GM23338 (cell line): ENCODE results near the gene SNURF.
A peak's percentile ranks its signal among the peaks of the same experiment; 100 is the strongest.

Experiments used
- CREB1 ChIP-seq: fragments of 250-450 bp; sonication (Bioruptor Pico); IDR thresholded peaks from 2 replicates; pipeline ENCODE4 v1.5.0; 2020; ENCODE audit warnings: low read depth, mild to moderate bottlenecking, moderate library complexity
- EZH2 ChIP-seq: fragments of 200-600 bp; sonication (generic); IDR thresholded peaks from one replicate; pipeline ENCODE4 v1.8.0; 2017; ENCODE audit warnings: antibody characterized with exemption, mild to moderate bottlenecking, low read depth; ENCODE audit not compliant: unreplicated experiment
- EZH2phosphoT487 ChIP-seq: fragments of 200-600 bp; sonication (generic); IDR thresholded peaks from one replicate; pipeline ENCODE4 v1.8.1; 2018; ENCODE audit warnings: antibody characterized with exemption; ENCODE audit not compliant: unreplicated experiment
- JUNB ChIP-seq: IDR thresholded peaks from one replicate; pipeline ENCODE4 v1.6.1; 2016; ENCODE audit warnings: antibody characterized with exemption; ENCODE audit not compliant: unreplicated experiment
- NANOG ChIP-seq: IDR thresholded peaks from 2 replicates; pipeline ENCODE4 v1.6.1; 2016; ENCODE audit warnings: antibody characterized with exemption, borderline replicate concordance
- POLR2AphosphoS5 ChIP-seq: IDR thresholded peaks from 2 replicates; pipeline ENCODE4 v1.6.1; 2016; ENCODE audit warnings: antibody characterized with exemption, low read depth
- STAT1 ChIP-seq: IDR thresholded peaks from one replicate; pipeline ENCODE4 v1.6.1; 2016; ENCODE audit warnings: antibody characterized with exemption; ENCODE audit not compliant: unreplicated experiment
- ZNF114 ChIP-seq: fragments of 250-450 bp; sonication (Bioruptor Pico); IDR thresholded peaks from 2 replicates; pipeline ENCODE4 v1.5.0; 2020; ENCODE audit warnings: mild to moderate bottlenecking, moderate library complexity
- ZNF331 ChIP-seq: fragments of 250-450 bp; sonication (Bioruptor Pico); IDR thresholded peaks from 2 replicates; pipeline ENCODE4 v1.5.0; 2020; ENCODE audit warnings: low read depth, mild to moderate bottlenecking, moderate library complexity
- TF ChIP-seq, protein P1 (sequence below), 2 experiments: fragments of 200-600 bp in 1 of 2; sonication (generic) in 1 of 2; conservative IDR thresholded peaks; 2 replicates each; pipeline versions ENCODE4 v1.5.1 to v1.6.1; 2016 to 2017; ENCODE audit warnings: antibody characterized with exemption in 2 of 2, low read depth in 2 of 2, mild to moderate bottlenecking in 2 of 2, moderate library complexity in 1 of 2
- TF ChIP-seq, protein P2 (sequence below): IDR thresholded peaks from one replicate; pipeline ENCODE4 v1.6.1; 2018; ENCODE audit warnings: antibody characterized with exemption; ENCODE audit not compliant: unreplicated experiment
- TF ChIP-seq, protein P3 (sequence below): IDR thresholded peaks from 2 replicates; pipeline ENCODE4 v1.6.1; 2016; ENCODE audit warnings: antibody characterized with exemption

GRCh38 chr15:24954783-24955530, at the start of gene SNURF, which contains the start of gene SNRPN:
- TF ChIP-seq ZNF331 (CRISPR knock-in tag) (no peak), POLR2AphosphoS5 (peak; percentile 88), EZH2 (no peak), JUNB (no peak), EZH2phosphoT487 (no peak), STAT1 (no peak), ZNF114 (CRISPR knock-in tag) (no peak), CREB1 (CRISPR knock-in tag) (0 out of 2 replicates have a peak, but pooled peaks have one; percentile 30), NANOG (no peak)
- TF ChIP-seq, protein P1, sequence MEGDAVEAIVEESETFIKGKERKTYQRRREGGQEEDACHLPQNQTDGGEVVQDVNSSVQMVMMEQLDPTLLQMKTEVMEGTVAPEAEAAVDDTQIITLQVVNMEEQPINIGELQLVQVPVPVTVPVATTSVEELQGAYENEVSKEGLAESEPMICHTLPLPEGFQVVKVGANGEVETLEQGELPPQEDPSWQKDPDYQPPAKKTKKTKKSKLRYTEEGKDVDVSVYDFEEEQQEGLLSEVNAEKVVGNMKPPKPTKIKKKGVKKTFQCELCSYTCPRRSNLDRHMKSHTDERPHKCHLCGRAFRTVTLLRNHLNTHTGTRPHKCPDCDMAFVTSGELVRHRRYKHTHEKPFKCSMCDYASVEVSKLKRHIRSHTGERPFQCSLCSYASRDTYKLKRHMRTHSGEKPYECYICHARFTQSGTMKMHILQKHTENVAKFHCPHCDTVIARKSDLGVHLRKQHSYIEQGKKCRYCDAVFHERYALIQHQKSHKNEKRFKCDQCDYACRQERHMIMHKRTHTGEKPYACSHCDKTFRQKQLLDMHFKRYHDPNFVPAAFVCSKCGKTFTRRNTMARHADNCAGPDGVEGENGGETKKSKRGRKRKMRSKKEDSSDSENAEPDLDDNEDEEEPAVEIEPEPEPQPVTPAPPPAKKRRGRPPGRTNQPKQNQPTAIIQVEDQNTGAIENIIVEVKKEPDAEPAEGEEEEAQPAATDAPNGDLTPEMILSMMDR (conservative IDR thresholded peaks at IDR 0.05; ENCODE audit: low read depth in 2 of 2), result no peak
- TF ChIP-seq, protein P2, sequence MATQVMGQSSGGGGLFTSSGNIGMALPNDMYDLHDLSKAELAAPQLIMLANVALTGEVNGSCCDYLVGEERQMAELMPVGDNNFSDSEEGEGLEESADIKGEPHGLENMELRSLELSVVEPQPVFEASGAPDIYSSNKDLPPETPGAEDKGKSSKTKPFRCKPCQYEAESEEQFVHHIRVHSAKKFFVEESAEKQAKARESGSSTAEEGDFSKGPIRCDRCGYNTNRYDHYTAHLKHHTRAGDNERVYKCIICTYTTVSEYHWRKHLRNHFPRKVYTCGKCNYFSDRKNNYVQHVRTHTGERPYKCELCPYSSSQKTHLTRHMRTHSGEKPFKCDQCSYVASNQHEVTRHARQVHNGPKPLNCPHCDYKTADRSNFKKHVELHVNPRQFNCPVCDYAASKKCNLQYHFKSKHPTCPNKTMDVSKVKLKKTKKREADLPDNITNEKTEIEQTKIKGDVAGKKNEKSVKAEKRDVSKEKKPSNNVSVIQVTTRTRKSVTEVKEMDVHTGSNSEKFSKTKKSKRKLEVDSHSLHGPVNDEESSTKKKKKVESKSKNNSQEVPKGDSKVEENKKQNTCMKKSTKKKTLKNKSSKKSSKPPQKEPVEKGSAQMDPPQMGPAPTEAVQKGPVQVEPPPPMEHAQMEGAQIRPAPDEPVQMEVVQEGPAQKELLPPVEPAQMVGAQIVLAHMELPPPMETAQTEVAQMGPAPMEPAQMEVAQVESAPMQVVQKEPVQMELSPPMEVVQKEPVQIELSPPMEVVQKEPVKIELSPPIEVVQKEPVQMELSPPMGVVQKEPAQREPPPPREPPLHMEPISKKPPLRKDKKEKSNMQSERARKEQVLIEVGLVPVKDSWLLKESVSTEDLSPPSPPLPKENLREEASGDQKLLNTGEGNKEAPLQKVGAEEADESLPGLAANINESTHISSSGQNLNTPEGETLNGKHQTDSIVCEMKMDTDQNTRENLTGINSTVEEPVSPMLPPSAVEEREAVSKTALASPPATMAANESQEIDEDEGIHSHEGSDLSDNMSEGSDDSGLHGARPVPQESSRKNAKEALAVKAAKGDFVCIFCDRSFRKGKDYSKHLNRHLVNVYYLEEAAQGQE, result no peak
- TF ChIP-seq, protein P3, sequence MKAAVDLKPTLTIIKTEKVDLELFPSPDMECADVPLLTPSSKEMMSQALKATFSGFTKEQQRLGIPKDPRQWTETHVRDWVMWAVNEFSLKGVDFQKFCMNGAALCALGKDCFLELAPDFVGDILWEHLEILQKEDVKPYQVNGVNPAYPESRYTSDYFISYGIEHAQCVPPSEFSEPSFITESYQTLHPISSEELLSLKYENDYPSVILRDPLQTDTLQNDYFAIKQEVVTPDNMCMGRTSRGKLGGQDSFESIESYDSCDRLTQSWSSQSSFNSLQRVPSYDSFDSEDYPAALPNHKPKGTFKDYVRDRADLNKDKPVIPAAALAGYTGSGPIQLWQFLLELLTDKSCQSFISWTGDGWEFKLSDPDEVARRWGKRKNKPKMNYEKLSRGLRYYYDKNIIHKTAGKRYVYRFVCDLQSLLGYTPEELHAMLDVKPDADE, result no peak
